ENCODE data around the gene BRK1. TPM values are rescaled to one million over a fixed set of nuclear protein-coding genes. Genes with fewer than 3 reads are reported as not detected.
"Not testable (repeated sequence)": the region's sequence is repeated elsewhere in the genome, so short reads cannot be mapped to it uniquely, and the experiment has no call there.

The BRK1 gene
- total RNA-seq, 1 donor from 2014 or later = 203 TPM

- no peaks in the 10 kb centered on the region for H3K4me1 Mint-ChIP-seq (ENCODE audit: unreplicated experiment)
- H3K9me3 Mint-ChIP-seq (ENCODE audit: unreplicated experiment) = no peaks in the 10 kb centered on the region
- no peak for DNase-seq (ENCODE audit: low spot score)
- peaks cover 14% of the 10 kb centered on the region for H3K36me3 Mint-ChIP-seq (ENCODE audit: low read depth, unreplicated experiment)
- H3K27me3 Mint-ChIP-seq (ENCODE audit: unreplicated experiment) = no peaks in the 10 kb centered on the region
- H3K4me3 Mint-ChIP-seq (ENCODE audit: unreplicated experiment) = no peak overlapping the region
- no peak overlapping the region for H3K27ac Mint-ChIP-seq (ENCODE audit: unreplicated experiment)
- no peak for TF ChIP-seq CTCF (IDR thresholded peaks at IDR 0.05; ENCODE audit: unreplicated experiment)
Measured at GRCh38 chr3:10088256-10088655, 27.2 kb upstream of the BRK1 start.

- H3K4me1 Mint-ChIP-seq (ENCODE audit: unreplicated experiment) = no peaks in the 10 kb centered on the region
- no peaks in the 10 kb centered on the region for H3K9me3 Mint-ChIP-seq (ENCODE audit: unreplicated experiment)
- H3K36me3 Mint-ChIP-seq (ENCODE audit: low read depth, unreplicated experiment) = peaks cover 18% of the 10 kb centered on the region
- no peak for DNase-seq (ENCODE audit: low spot score)
- H3K4me3 Mint-ChIP-seq (ENCODE audit: unreplicated experiment) = no peak overlapping the region
- H3K27me3 Mint-ChIP-seq (ENCODE audit: unreplicated experiment) = no peaks in the 10 kb centered on the region
- H3K27ac Mint-ChIP-seq (ENCODE audit: unreplicated experiment) = no peak overlapping the region
- TF ChIP-seq CTCF (IDR thresholded peaks at IDR 0.05; ENCODE audit: unreplicated experiment) = no peak
Measured at GRCh38 chr3:10090179-10090578, 25.3 kb upstream of the BRK1 start.

GRCh38 chr3:10090774-10091173 lies 24.7 kb upstream of the BRK1 start:
- H3K27me3 Mint-ChIP-seq (ENCODE audit: unreplicated experiment) = not testable (repeated sequence)

GRCh38 chr3:10091387-10091786 lies 24.1 kb upstream of the BRK1 start:
- not testable (repeated sequence) for H3K27ac Mint-ChIP-seq (ENCODE audit: unreplicated experiment); H3K27me3 Mint-ChIP-seq (ENCODE audit: unreplicated experiment); H3K4me3 Mint-ChIP-seq (ENCODE audit: unreplicated experiment); H3K4me1 Mint-ChIP-seq (ENCODE audit: unreplicated experiment); H3K9me3 Mint-ChIP-seq (ENCODE audit: unreplicated experiment); DNase-seq (ENCODE audit: low spot score)
- peaks cover 18% of the 10 kb centered on the region for H3K36me3 Mint-ChIP-seq (ENCODE audit: low read depth, unreplicated experiment)

More at GRCh38 chr3:10090774-10091173, 24.7 kb upstream of the BRK1 start:
- not testable (repeated sequence) for H3K4me3 Mint-ChIP-seq (ENCODE audit: unreplicated experiment); H3K27ac Mint-ChIP-seq (ENCODE audit: unreplicated experiment); DNase-seq (ENCODE audit: low spot score); H3K9me3 Mint-ChIP-seq (ENCODE audit: unreplicated experiment); H3K4me1 Mint-ChIP-seq (ENCODE audit: unreplicated experiment)
- peaks cover 18% of the 10 kb centered on the region for H3K36me3 Mint-ChIP-seq (ENCODE audit: low read depth, unreplicated experiment)

GRCh38 chr3:10093678-10094077 lies 21.8 kb upstream of the BRK1 start:
- no peaks in the 10 kb centered on the region for H3K27me3 Mint-ChIP-seq (ENCODE audit: unreplicated experiment)
- no peaks in the 10 kb centered on the region for H3K4me1 Mint-ChIP-seq (ENCODE audit: unreplicated experiment)
- no peak for TF ChIP-seq CTCF (IDR thresholded peaks at IDR 0.05; ENCODE audit: unreplicated experiment)
- H3K27ac Mint-ChIP-seq (ENCODE audit: unreplicated experiment) = no peak overlapping the region
- DNase-seq (ENCODE audit: low spot score) = no peak
- no peaks in the 10 kb centered on the region for H3K9me3 Mint-ChIP-seq (ENCODE audit: unreplicated experiment)
- H3K4me3 Mint-ChIP-seq (ENCODE audit: unreplicated experiment) = no peak overlapping the region
- peaks cover 13% of the 10 kb centered on the region for H3K36me3 Mint-ChIP-seq (ENCODE audit: low read depth, unreplicated experiment)

GRCh38 chr3:10099041-10099440 lies 16.4 kb upstream of the BRK1 start:
- no peaks in the 10 kb centered on the region for H3K9me3 Mint-ChIP-seq (ENCODE audit: unreplicated experiment)
- no peak for DNase-seq (ENCODE audit: low spot score)
- no peak overlapping the region for H3K27ac Mint-ChIP-seq (ENCODE audit: unreplicated experiment)
- no peaks in the 10 kb centered on the region for H3K27me3 Mint-ChIP-seq (ENCODE audit: unreplicated experiment)
- TF ChIP-seq CTCF (IDR thresholded peaks at IDR 0.05; ENCODE audit: unreplicated experiment) = no peak
- H3K4me3 Mint-ChIP-seq (ENCODE audit: unreplicated experiment) = peak overlapping the region; percentile 12
- H3K4me1 Mint-ChIP-seq (ENCODE audit: unreplicated experiment) = no peaks in the 10 kb centered on the region
- peaks cover 3% of the 10 kb centered on the region for H3K36me3 Mint-ChIP-seq (ENCODE audit: low read depth, unreplicated experiment)

All from endothelial cell (in vitro differentiated cells).